Kidney (tissue), 14 donors: ENCODE data around the gene RABGAP1. TPM values are rescaled to one million over a fixed set of nuclear protein-coding genes. Genes with fewer than 3 reads are reported as not detected.

Experiments
- DNase-seq, 5 donors: peaks; one replicate each; pipeline ENCODE4 v3.0.0-alpha.2; 2013 to 2020
- FAIRE-seq: peaks from 2 replicates; lab custom pipeline; 2012; peaks lifted over from hg19 to GRCh38; lab: Jason Lieb, UNC
- H3K27ac ChIP-seq, 2 donors: one replicate each; pipeline ENCODE4 v1.7.0; 2013; ENCODE audit warnings: low read depth in 2 of 2, low read length in 2 of 2, inconsistent platforms in 1 of 2
- H3K27me3 ChIP-seq: one replicate; pipeline ENCODE4 v1.7.1; 2013; ENCODE audit warnings: low read length, inconsistent platforms; ENCODE audit not compliant: control insufficient read depth, insufficient read depth
- H3K36me3 ChIP-seq, 3 donors: one replicate each; pipeline versions ENCODE4 v1.7.0 to v1.7.1; 2013; ENCODE audit warnings: low read length in 3 of 3, control low read depth in 1 of 3, inconsistent platforms in 1 of 3; ENCODE audit not compliant: insufficient read depth in 3 of 3, control insufficient read depth in 2 of 3
- H3K4me1 ChIP-seq, 3 donors: one replicate each; pipeline versions ENCODE4 v1.7.0 to v1.7.1; 2013; ENCODE audit warnings: low read length in 3 of 3, inconsistent platforms in 1 of 3, low read depth in 1 of 3; ENCODE audit not compliant: control insufficient read depth in 2 of 3, insufficient read depth in 2 of 3
- H3K4me3 ChIP-seq, 3 donors: one replicate each; pipeline versions ENCODE4 v1.7.0 to v1.8.1; 2013; ENCODE audit warnings: low read length in 3 of 3, control low read depth in 1 of 3, inconsistent platforms in 1 of 3
- H3K9ac ChIP-seq, 3 donors: one replicate each; pipeline versions ENCODE4 v1.7.0 to v1.7.1; 2013; ENCODE audit warnings: low read length in 3 of 3, control low read depth in 1 of 3, inconsistent platforms in 1 of 3
- H3K9me3 ChIP-seq, 3 donors: one replicate each; pipeline versions ENCODE4 v1.7.0 to v1.7.1; 2013; ENCODE audit warnings: low read length in 3 of 3, control low read depth in 1 of 3, inconsistent platforms in 1 of 3; ENCODE audit not compliant: control insufficient read depth in 2 of 3, insufficient read depth in 1 of 3
- intact Hi-C: fragments of 100-400 bp; cut with DNase I; formaldehyde crosslinking; loops from one replicate; pipeline ENCODE4 v1.11.1; 2022
- polyA plus RNA-seq: library from polyadenylated mRNA; stranded (reverse); fragments of 350-450 nt; fragmentation: Illumina TruSeq; extraction: RNeasy Lipid Tissue Mini Kit (QIAGEN cat#74804); gene quantifications from one replicate; pipeline ENCODE4 v1.2.3, GENCODE V29; 2014; ENCODE audit warnings: low read depth, low replicate concordance; ENCODE audit not compliant: insufficient read depth
- total RNA-seq: library from RNA; stranded (reverse); fragmentation: NEBNext Ultra II Directional; extraction: Animal tissue kit (Norgen Biotek cat#: 25700); gene quantifications from one replicate; pipeline ENCODE4 v1.2.1, GENCODE V29; 2021
- TF ChIP-seq, protein P1 (sequence below): IDR thresholded peaks from 3 replicates; pipeline ENCODE4 v1.5.1; 2012; ENCODE audit warnings: mild to moderate bottlenecking, moderate library complexity, borderline replicate concordance; ENCODE audit not compliant: insufficient read depth; ENCODE audit errors: extremely low read depth
- donor health status: control.
- donor health status: control.
- donor health status: control.
- donor health status: control.
- donor health status: control.
- donor health status: DM: yes; HTN: yes; CAD: no.
- donor health status: Normal renal cell carcinoma (clear cell type).

RABGAP1 gene
- total and polyA plus RNA-seq, 2 donors from 2014 or later, result 13.7 to 61.1 TPM

DNA sequence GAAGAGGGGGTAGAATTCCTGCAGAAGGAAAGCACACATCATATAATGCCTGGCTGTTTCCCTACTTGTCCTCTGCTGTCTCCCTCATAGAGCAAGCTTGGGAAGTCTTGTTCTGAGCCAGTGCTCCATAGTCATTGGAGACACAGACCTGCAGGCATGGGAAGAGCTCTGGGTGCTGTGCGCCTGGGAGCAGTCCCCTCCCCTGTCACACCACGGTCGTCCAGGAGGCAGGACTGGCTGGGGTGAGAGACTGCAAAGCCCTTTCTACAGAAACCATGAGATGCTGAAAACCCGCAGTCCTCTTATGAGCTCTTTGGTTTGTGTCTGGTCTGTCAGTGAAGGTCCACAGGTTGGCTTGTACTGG lies 157.3 kb downstream of the RABGAP1 start:
- no peak for DNase-seq
- Histone ChIP-seq H3K27me3 (no peaks in the 10 kb centered on the region), H3K9ac (no peak overlapping the region), H3K4me3 (no peak overlapping the region), H3K27ac (no peak overlapping the region), H3K36me3 (peaks cover under 1 to 53% (median 39%) of the 10 kb centered on the region in 3 donors), H3K9me3 (no peaks in the 10 kb centered on the region), H3K4me1 (no peaks in the 10 kb centered on the region)
- intact Hi-C loops, result no loop called here
- TF ChIP-seq, protein P1, sequence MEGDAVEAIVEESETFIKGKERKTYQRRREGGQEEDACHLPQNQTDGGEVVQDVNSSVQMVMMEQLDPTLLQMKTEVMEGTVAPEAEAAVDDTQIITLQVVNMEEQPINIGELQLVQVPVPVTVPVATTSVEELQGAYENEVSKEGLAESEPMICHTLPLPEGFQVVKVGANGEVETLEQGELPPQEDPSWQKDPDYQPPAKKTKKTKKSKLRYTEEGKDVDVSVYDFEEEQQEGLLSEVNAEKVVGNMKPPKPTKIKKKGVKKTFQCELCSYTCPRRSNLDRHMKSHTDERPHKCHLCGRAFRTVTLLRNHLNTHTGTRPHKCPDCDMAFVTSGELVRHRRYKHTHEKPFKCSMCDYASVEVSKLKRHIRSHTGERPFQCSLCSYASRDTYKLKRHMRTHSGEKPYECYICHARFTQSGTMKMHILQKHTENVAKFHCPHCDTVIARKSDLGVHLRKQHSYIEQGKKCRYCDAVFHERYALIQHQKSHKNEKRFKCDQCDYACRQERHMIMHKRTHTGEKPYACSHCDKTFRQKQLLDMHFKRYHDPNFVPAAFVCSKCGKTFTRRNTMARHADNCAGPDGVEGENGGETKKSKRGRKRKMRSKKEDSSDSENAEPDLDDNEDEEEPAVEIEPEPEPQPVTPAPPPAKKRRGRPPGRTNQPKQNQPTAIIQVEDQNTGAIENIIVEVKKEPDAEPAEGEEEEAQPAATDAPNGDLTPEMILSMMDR, result no peak
- no peak for FAIRE-seq

DNA sequence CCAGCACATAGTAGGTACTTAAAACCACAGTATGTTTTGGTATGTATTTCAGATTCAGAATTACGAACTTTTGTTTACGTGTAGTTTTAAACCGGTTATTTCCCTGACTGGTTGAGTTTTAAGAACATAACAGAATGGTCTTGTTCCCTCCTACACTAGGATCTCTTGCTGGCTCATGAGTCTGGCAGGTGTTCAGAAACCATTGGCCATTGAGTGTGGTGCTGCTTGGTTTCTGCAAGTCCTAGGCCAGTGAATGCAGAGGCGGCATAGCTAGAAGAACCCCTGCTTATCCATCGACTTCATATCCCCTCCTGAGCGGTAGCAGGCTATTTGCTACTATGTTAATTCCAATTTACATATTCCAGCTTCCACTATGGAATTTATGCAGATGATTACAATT lies 158.2 kb downstream of the RABGAP1 start:
- no peaks in the 10 kb centered on the region for H3K4me1 ChIP-seq
- no peaks in the 10 kb centered on the region for H3K27me3 ChIP-seq
- no peak overlapping the region for H3K27ac ChIP-seq
- TF ChIP-seq, protein P1, result no peak
- DNase-seq (no peak), FAIRE-seq (no peak)
- no peak overlapping the region for H3K9ac ChIP-seq
- intact Hi-C loops, result no loop called here
- H3K9me3 ChIP-seq, result no peaks in the 10 kb centered on the region
- H3K36me3 ChIP-seq, result peaks cover 3 to 50% (median 39%) of the 10 kb centered on the region in 3 donors
- H3K4me3 ChIP-seq, result no peak overlapping the region

DNA sequence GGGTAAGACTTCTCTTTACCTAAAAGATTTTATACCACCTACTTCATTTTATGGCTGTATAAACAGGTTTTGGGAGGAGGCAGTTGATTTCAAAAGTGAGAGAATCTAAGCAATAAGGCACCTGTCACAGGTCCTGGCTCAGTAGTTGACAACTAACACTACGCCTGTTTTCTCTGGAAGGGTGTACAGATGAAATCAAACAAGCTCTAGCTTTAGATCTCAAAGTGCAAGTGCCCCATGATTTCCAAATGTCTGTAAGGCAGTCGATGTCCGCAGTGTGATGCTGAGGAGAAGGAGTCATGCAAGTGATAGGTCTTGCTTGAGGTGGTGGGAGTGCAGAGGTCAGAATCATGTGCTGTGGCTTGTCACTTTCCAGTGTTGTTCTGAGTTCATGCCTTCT lies 158.7 kb downstream of the RABGAP1 start:
- Histone ChIP-seq H3K36me3 (peaks cover 3 to 54% (median 41%) of the 10 kb centered on the region in 3 donors), H3K27me3 (no peaks in the 10 kb centered on the region), H3K4me1 (no peaks in the 10 kb centered on the region), H3K27ac (no peak overlapping the region), H3K9ac (no peak overlapping the region), H3K9me3 (no peaks in the 10 kb centered on the region), H3K4me3 (no peak overlapping the region)
- TF ChIP-seq, protein P1, result no peak
- FAIRE-seq (no peak), DNase-seq (no peak)
- intact Hi-C loops, result no loop called here
